Neutrophil (primary cell): Measurements from ENCODE around the gene ARID2.

Experiments used
- H3K27ac ChIP-seq: fragments of 200-600 bp; sonication (generic); 2 replicates; pipeline ENCODE4 v1.5.1; 2016; ENCODE audit warnings: mild to moderate bottlenecking, moderate library complexity
- H3K27me3 ChIP-seq: fragments of 200-600 bp; sonication (generic); 2 replicates; pipeline ENCODE4 v1.6.0; 2016; ENCODE audit warnings: mild to moderate bottlenecking
- H3K36me3 ChIP-seq: fragments of 200-600 bp; sonication (generic); 2 replicates; pipeline ENCODE4 v1.5.1; 2017
- H3K4me1 ChIP-seq, 2 experiments: fragments of 200-600 bp in 1 of 2; sonication (generic) in 1 of 2; 1 replicate in 1 of 2; 2 replicates in 1 of 2; pipeline versions ENCODE4 v1.5.1 to v1.6.1; 2013 to 2016; ENCODE audit warnings: low read depth in 1 of 2, low read length in 1 of 2, mild to moderate bottlenecking in 1 of 2, moderate library complexity in 1 of 2; ENCODE audit not compliant: control insufficient read depth in 1 of 2, insufficient read depth in 1 of 2
- H3K4me3 ChIP-seq, 2 experiments: fragments of 200-600 bp in 1 of 2; sonication (generic) in 1 of 2; 1 replicate in 1 of 2; 2 replicates in 1 of 2; pipeline ENCODE4 v1.5.1; 2013 to 2016; ENCODE audit warnings: low read depth in 1 of 2, low read length in 1 of 2, mild to moderate bottlenecking in 1 of 2, moderate library complexity in 1 of 2
- H3K9me3 ChIP-seq: fragments of 200-600 bp; sonication (generic); 2 replicates; pipeline ENCODE4 v1.5.1; 2016
- CTCF ChIP-seq: fragments of 200-600 bp; sonication (generic); IDR thresholded peaks from 2 replicates; pipeline ENCODE4 v1.5.1; 2016; ENCODE audit warnings: antibody characterized with exemption

ARID2 gene

GRCh38 chr12:45866299-45866698 lies 136.8 kb downstream of the ARID2 start:
- Histone ChIP-seq H3K4me1 (no peaks in the 10 kb centered on the region), H3K27ac (no peak overlapping the region), H3K4me3 (no peak overlapping the region), H3K36me3 (peaks cover 56% of the 10 kb centered on the region), H3K27me3 (no peaks in the 10 kb centered on the region), H3K9me3 (no peaks in the 10 kb centered on the region)
- no peak for TF ChIP-seq CTCF

DNA sequence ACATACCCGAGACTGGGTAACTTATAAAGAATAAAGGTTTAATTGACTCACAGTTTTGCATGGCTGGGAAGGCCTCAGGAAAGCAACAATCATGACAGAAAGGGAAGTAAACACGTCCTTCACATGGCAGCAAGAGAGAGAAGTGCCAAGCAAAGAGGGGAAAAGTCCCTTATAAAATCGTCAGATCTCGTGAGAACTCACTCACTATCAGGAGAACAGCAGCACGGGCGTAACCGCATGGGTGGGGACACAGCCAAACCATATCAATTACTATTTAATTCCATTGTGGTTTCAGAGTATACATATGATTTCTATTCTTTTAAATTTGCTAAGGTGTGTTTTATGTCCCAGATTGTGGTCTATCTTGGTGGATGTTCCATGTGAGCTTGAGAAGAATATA lies 142.9 kb downstream of the ARID2 start:
- Histone ChIP-seq H3K27me3 (no peaks in the 10 kb centered on the region), H3K4me3 (no peak overlapping the region), H3K36me3 (peaks cover 56% of the 10 kb centered on the region), H3K9me3 (no peaks in the 10 kb centered on the region), H3K27ac (no peak overlapping the region), H3K4me1 (no peaks in the 10 kb centered on the region)
- no peak for TF ChIP-seq CTCF

DNA sequence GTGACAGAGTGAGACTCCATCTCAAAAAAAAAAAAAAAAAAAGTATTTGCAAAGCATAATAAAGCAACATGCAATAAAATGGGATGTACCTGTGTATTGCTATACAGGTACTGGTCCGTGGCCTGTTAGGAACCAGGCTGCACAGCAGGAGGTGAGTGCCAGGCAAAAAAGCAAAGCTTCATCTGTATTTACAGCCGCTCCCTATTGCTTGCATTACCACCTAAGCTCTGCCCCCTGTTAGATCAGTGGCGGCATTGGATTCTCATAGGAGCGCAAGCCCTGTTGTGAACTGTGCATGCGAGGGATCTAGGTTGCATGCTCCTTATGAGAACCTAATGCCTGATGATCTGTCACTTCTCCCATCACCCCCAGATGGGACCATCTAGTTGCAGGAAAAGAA lies 147.6 kb downstream of the ARID2 start:
- H3K4me3 ChIP-seq = no peak overlapping the region
- no peak overlapping the region for H3K27ac ChIP-seq
- H3K36me3 ChIP-seq = peaks cover 34% of the 10 kb centered on the region
- no peaks in the 10 kb centered on the region for H3K4me1 ChIP-seq
- no peaks in the 10 kb centered on the region for H3K9me3 ChIP-seq
- TF ChIP-seq CTCF = no peak
- no peaks in the 10 kb centered on the region for H3K27me3 ChIP-seq

GRCh38 chr12:45878630-45879255 lies 149.2 kb downstream of the ARID2 start:
- Histone ChIP-seq H3K4me3 (no peak overlapping the region), H3K4me1 (no peaks in the 10 kb centered on the region), H3K36me3 (peaks cover 22% of the 10 kb centered on the region), H3K27ac (no peak overlapping the region), H3K27me3 (no peaks in the 10 kb centered on the region), H3K9me3 (no peaks in the 10 kb centered on the region)
- TF ChIP-seq CTCF = no peak

DNA sequence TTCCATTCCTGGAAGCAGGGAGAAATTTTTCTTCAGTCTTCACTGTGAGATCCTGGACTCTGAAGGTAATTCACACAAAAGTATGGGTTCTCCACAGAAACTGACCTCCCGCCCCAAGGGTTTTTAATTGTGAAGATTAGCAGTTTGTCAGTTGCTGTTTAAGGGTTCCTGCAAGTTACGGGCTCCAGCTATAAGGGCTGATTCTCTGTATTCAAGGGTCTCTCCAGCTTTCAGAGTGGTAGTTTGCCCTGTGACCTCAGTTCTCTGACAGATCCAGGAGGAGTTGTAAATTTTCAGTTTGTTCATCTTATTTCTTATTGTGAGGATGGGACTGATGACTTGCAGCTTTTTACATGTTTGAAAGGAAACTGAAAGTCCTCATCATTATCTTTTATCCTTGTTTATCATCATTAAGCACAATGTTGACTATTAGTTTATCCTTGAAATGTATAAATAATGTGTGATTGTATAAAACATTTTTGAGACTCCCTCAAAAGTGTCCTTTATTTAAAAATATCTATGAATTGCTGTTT lies 149.9 kb downstream of the ARID2 start:
- no peak for TF ChIP-seq CTCF
- Histone ChIP-seq H3K36me3 (peaks cover 15% of the 10 kb centered on the region), H3K27me3 (no peaks in the 10 kb centered on the region), H3K27ac (no peak overlapping the region), H3K4me3 (no peak overlapping the region), H3K9me3 (no peaks in the 10 kb centered on the region), H3K4me1 (no peaks in the 10 kb centered on the region)
